Kidney epithelial cell (primary cell): Measurements from ENCODE around the gene EFCAB8. TPM values are rescaled to one million over a fixed set of nuclear protein-coding genes. Genes with fewer than 3 reads are reported as not detected.

Source experiments
- DNase-seq: peaks from one replicate; pipeline ENCODE4 v3.0.0-alpha.2; 2010; ENCODE audit warnings: low read depth
- H3K27me3 ChIP-seq: 2 replicates; pipeline ENCODE4 v1.6.0; 2011; ENCODE audit warnings: low read length; ENCODE audit not compliant: control insufficient read depth, insufficient read depth
- H3K36me3 ChIP-seq: 2 replicates; pipeline ENCODE4 v1.5.1; 2011; ENCODE audit warnings: low read length; ENCODE audit not compliant: control insufficient read depth, insufficient read depth
- H3K4me3 ChIP-seq: 2 replicates; pipeline ENCODE4 v1.5.1; 2011; ENCODE audit warnings: low read depth, mild to moderate bottlenecking, control low read depth, low read length
- CTCF ChIP-seq: IDR thresholded peaks from 2 replicates; pipeline ENCODE4 v1.5.1; 2011; ENCODE audit warnings: mild to moderate bottlenecking, moderate library complexity, low read length, control low read depth, inconsistent platforms; ENCODE audit not compliant: insufficient read depth, poor library complexity, severe bottlenecking
- total RNA-seq: library from RNA; depleted of rRNA; stranded (reverse); fragments of >200 nt; gene quantifications from 2 replicates; pipeline ENCODE4 v1.2.3, GENCODE V29; 2015

EFCAB8 gene
- total RNA-seq, 1 donor from 2014 or later, result not detected

DNA sequence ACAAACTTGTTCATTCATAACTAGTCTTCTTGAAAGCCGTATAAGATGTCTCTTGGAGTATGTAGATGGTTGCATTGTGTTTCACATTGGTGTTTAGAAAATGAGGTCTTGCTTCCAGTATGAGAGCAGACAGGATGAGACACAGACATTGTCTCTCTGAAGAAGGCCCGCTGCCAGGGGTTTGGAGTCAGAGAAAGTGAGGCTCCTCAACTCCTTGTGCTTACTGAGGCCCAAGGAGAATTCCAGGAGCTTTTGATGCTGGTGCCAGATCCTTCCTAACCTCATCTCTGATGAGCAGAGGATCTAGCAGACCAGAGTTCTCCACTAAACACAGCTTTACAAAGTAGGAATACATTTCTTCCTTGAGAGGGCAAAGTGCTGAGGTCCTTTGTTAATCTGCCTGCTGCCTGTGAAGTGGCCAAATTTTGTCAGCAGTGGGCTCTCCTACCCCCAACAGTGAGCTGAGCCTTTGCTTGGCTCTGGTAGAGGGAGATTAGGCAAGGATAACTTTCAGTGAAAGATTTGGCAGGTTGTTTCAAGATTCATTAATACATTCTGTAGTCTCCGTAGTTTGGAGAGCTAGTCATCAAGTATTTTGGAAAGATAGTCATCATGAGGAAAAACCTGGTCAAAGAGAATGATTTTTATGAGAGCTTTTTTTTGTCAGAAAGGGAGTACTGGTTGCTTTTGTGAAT, 29.3 kb upstream of the EFCAB8 start:
- no peak for TF ChIP-seq CTCF
- Histone ChIP-seq H3K4me3 (no peak overlapping the region), H3K36me3 (no peaks in the 10 kb centered on the region), H3K27me3 (no peaks in the 10 kb centered on the region)
- DNase-seq, result no peak

GRCh38 chr20:32830437-32830836, 28.3 kb upstream of the EFCAB8 start:
- peak; percentile 16 for DNase-seq
- no peak overlapping the region for H3K4me3 ChIP-seq
- H3K36me3 ChIP-seq, result no peaks in the 10 kb centered on the region
- H3K27me3 ChIP-seq, result no peaks in the 10 kb centered on the region
- no peak for TF ChIP-seq CTCF

GRCh38 chr20:32831982-32832381, 26.7 kb upstream of the EFCAB8 start:
- Histone ChIP-seq H3K36me3 (no peaks in the 10 kb centered on the region), H3K4me3 (no peak overlapping the region), H3K27me3 (no peaks in the 10 kb centered on the region)
- no peak for TF ChIP-seq CTCF
- no peak for DNase-seq

GRCh38 chr20:32832664-32833063, 26.1 kb upstream of the EFCAB8 start:
- no peak for TF ChIP-seq CTCF
- no peak overlapping the region for H3K4me3 ChIP-seq
- H3K27me3 ChIP-seq, result no peaks in the 10 kb centered on the region
- no peaks in the 10 kb centered on the region for H3K36me3 ChIP-seq
- DNase-seq, result no peak

- no peak for DNase-seq
- H3K36me3 ChIP-seq, result no peaks in the 10 kb centered on the region
- no peak for TF ChIP-seq CTCF
- H3K4me3 ChIP-seq, result no peak overlapping the region
- H3K27me3 ChIP-seq, result no peaks in the 10 kb centered on the region
Observed at GRCh38 chr20:32834972-32835371, 23.8 kb upstream of the EFCAB8 start.

DNA sequence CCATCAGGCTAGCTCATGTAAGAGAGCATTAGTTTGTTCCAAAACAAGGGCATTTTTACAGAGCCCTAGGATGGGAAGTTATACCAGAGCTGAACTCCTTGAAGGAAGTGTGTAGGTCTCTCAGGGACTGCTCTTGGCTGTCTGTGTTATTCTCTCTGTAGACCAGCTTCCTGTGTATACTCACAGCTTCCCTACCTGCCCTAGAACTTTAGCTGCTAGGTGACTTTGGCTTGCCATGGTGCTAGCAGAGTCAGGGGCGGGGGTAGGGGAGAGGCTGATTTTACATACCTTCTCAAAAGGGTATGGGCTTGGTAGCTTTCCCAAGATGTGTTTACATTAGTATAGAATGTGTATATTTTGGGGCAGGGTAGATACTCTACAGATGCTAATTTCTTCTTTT, 21.6 kb upstream of the EFCAB8 start:
- H3K36me3 ChIP-seq, result peaks cover 2% of the 10 kb centered on the region
- no peak for DNase-seq
- no peaks in the 10 kb centered on the region for H3K27me3 ChIP-seq
- no peak for TF ChIP-seq CTCF
- H3K4me3 ChIP-seq, result no peak overlapping the region
